HG02884 (cell line): ENCODE measurements around the gene PTMA.
A peak's percentile ranks its signal among the peaks of the same experiment; 100 is the strongest.
"Not testable (repeated sequence)": the region's sequence is repeated elsewhere in the genome, so short reads cannot be mapped to it uniquely, and the experiment has no call there.

Source experiments
- ATAC-seq: cut with Tn5 transposase; IDR thresholded peaks from one replicate; pipeline ENCODE4 v1.9.1; 2021; ENCODE audit warnings: mild to moderate bottlenecking, moderate library complexity; ENCODE audit not compliant: unreplicated experiment

PTMA gene, protein sequence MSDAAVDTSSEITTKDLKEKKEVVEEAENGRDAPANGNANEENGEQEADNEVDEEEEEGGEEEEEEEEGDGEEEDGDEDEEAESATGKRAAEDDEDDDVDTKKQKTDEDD

DNA sequence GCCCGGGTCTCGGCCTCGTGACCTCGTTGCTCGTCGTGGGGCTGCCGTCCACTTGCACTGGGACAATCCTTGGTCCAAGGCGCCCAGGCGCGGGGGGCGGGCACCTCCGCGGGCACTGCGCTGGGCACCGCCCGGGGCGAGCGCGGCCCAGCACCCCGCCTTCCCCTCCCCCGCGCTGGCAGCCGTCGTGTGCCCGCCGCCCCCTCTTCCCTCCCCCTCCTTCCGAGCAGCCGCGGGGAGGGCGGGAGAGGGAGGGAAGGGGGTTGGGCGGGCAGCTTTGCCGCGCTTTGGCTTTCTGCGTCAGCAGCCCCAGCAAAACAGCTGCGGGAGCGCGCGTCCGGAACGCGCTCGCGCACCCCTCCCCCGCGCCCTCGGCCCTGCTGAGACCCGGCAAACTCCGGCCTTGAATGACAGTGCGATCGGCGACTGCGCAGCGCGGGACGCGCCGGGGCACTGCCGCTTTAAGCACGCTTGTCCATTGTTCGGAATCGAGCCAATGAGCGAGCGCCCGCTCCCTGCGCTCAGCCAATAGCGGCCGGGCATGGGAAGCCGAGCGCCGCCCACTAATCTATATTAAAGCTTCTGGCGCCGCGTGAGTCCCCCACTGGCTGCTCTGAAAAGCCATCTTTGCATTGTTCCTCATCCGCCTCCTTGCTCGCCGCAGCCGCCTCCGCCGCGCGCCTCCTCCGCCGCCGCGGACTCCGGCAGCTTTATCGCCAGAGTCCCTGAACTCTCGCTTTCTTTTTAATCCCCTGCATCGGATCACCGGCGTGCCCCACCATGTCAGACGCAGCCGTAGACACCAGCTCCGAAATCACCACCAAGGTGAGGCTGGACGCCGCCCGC lies at the start of gene PTMA:
Gene PTMA (plus strand): TSS at position 599 of the 846 bp plus-strand sequence. CDS start 182 bp downstream, at position 781.
- peak; percentile 48 for ATAC-seq

DNA sequence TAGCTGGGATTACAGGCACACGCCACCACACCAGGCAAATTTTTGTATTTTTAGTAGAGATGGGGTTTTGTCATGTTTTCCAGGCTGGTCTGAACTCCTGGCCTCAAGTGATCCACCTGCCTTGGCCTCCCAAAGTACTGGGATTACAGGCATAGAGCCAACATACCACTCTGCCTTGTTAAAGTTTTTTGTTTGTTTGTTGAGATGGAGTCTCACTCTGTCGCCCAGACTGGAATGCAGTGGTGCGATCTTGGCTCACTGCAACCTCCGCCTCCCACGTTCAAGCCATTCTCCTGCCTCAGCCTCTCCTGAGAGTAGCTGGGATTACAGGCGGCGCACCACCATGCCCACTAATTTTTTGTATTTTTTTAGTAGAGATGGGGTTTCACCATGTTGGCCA lies 48.3 kb upstream of the PTMA start:
- ATAC-seq, result not testable (repeated sequence)

DNA sequence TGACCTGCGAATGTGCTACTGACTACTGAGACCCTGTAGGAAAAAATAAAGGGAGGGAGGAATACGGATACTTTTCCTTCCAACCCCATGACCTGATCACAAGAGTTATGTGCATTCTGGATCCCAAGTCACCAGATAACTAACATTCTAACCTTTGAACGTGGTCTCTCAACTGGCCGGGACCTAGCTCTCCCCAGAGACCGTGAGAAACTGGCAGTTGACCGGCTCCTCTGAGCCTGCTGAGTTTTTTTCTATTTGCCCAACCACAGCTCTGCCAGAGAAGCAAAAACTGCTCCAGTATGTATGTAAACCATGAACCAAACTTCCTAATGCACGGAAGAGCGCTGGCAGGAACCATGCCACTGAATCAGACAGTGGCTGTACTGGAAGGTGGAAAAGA lies 47.5 kb upstream of the PTMA start:
- ATAC-seq, result no peak

DNA sequence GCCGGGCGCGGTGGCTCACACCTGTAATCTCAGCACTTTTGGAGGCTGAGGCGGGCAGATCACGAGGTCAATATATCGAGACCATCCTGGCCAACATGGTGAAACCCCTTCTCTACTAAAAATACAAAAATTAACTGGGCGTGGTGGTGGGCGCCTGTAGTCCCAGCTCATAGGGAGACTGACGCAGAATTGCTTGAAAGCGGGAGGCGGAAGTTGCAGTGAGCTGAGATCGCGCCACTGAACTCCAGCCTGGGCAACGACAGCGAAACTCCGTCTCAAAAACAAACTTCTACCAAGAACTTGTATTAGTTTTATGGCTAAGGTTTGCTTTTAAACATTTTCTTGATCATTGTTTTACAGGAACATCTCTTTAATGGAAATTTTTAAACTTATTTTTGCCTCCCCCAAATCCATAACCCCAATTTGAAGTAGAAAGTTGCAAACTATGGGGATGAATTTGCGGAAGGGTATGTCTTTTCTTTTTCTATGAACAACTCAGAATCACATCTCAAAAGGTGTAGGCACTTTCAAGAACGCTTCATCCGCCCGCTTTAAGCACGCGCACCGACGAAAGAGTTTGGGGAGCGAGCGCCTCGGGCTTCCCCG lies 46.8 kb upstream of the PTMA start:
- no peak for ATAC-seq

DNA sequence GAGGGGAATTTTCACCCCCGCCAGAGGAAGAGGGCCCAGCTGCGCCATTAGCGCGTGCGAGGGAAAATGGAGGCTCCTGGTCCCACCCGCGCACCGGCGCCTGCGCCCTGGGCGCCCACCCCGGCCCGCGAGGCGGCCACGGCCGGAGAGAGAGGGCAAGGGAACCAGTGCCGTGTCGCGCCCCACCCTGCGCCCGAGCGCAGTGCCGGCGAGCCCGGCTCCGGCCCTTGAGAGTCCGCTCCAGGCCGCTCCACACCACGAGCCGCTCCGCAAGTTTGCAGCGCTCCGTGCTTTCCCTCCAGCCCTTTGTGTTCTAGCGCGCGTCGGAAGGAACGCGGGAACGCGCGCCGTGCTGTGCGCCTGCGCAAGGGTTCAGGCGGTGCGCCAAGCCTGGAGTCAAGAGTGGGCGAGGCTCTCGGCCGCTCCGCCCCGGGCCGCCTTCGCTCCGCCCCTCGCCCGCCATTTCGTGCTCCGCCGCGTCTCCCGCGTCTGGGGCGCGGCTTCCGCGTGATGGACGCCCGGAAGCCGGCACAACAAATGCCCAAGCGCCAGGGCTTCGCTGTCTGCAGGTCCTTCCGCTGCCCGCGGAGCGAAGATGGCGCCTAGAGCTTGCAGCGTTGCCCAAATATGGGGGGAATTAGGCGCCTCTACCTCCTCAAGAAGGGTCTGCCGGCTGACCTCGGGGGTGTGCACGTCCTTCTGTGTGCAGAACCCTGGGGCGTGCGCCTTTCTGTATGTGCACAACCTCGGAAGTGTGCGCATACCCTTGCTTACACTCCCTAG lies 46.1 kb upstream of the PTMA start:
- ATAC-seq, result peak; percentile 60

DNA sequence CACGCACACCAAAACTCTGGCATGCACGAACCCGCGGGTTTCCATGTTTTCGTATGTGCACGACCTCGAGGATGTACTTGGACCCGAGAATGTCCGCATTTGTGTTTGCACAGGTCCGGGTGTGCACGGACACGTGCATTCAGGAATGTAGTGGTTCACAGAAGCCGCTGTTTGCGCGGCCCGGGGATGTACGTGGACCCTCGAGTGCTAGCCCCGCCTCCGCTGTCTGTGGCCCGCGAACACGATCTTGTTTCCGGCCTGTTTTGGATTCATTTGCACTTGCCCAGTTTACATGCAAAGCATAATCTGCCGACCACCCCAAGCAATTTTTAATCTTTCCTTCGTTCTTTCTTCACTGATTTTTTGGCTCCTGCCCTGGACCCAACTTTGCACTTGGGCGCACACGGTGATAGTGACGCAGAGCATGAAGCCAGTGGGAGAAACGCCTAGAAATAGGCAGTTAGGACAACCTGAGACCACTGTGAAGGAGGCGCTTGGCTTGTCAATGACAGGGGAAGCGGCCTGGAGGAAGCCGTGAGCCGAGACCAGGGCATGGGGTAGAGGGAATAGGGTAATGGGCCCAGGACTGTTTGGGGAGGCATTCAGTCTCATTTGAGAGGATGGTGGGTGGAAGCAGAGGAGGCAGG lies 45.4 kb upstream of the PTMA start:
- no peak for ATAC-seq

DNA sequence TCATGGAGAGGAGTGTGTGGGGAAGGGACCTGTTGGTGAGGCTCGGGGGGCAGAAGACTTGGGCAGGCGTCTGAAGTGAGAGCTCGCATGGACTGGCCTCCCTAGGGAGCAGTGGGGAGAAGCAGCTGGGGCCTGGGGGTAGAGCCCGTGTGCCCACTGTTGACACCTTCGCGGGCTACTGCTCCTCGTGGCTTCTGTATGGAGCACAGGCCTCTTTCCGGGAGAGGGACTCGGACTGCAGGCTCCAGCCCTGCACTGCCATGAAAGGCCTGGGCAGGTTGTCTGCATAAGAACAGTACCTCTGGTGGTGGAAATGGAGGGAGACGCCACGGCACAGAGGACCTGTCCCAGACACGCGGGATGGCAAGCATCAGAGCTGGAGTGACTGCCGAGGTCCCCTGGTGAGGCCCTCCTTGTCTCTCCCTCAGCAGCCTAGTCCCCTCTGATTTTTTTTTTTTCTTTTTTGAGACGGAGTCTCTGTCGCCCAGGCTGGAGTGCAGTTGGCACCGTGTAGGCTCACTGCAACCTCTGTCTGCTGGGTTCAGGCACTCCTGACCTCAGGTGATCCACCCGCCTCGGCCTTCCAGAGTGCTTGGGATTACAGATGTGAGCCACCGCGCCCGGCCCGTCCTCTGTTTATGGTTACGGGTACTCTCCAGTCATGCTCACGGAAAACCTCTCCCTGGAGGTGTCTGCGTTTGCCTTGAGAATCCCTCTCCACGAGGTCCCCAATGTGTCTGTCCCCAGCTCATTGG lies 44.7 kb upstream of the PTMA start:
- no peak for ATAC-seq

DNA sequence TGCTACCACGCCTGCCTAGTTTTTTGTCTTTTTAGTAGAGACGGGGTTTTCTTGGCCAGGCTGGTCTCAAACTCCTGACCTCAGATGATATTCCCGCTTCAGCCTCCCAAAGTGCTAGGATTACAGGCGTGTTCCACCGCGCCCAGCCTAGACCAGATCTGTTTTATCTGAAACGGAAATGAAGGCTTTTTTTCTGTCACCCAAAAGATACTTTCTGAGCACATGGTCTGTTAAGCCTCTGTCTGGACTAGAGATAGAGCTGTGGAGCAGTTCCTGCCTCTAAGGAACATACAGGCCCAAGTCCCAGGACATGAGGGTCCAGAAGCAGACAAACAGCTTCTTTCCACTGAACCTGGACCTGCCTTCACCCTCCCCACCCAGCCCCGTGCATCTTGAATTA lies 43.6 kb upstream of the PTMA start:
- no peak for ATAC-seq

DNA sequence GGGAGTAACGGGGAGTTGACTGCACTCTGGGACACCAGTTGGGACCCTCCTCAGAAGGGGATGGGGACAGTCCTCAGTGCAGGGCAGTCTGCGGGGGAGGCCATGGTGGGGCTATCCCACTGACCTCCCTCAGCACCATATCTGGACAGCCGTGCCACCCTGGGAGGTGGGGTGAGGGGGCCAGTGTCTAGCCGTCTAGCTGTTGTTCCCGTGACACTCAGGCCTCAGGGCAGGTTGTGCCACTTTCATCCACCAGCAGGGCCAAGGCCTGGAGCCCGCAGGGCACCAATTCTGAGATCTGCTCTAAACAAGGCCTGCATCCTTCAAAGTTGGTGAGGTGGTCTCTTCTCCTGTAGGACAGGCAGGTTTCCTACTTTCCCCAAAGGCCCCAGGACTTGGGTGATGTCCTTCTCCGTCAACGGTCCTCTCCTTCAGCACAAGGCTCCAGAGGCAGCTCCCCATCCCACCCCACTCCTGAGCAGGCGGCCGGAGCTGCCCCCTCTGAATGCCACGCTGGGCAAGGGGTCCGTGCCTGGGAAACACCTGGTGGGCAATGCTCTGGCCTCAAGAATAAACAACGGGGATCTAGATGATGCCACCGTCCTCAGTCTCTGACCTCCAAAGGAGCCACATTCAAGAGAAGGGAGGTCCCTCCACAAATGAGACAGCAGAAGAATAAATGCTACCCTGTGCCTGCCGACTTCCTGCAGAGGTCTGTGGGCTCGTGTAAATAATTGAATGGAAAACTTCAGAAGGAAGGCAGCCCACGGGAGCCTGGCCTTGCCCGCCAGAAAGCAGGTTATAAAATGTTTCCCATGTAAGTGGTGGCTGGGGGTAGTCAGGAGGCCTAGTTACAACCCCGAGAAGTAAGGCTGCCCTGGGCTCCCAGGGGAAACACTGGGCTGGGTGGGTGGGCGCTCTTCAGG lies 42.8 kb upstream of the PTMA start:
- ATAC-seq, result no peak

DNA sequence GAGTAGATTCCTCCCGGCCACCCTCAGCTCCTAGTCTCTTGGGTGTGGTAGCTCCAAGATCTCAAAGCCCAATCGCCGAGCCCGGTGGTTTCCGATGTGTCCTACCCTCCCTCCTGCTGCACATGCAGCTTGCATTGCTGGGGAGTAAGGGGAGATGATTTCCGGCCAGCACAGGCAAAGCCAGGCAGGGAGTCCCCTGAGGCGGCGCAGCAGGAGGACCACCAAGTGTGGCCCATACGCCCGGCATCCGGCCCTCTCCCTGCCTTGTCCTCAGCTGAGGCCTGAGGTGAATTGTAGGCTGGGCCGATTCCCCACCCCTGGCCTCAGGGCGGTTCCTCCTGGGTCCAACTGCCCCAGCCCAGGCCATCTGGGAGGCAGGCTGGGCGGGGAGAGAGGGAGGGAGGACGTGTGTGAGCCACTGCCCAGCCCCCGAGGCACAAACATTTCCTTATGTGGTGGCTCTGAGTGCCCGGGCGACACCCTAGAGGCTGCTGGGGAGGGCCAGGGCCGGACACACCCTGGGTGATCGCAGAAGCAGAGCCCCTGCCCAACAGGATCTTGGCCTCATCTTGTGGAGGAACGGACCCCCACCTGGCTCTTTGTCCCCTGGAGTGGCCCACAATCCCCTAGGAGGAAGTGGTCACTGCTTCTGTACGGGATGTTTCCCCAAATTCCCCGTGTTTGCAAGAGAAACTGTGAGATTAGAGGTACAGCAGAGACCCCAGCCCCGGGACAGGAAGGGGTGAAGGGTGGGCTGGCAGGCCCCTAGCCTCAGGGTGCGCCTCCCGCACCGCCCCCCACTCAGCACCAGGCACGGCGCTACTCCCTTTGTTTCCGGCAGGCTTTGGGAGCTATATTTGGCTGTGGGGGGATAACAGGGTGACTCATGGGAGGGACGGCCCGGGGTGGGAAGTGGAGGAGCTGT lies 41.9 kb upstream of the PTMA start:
- peak; percentile 36 for ATAC-seq

DNA sequence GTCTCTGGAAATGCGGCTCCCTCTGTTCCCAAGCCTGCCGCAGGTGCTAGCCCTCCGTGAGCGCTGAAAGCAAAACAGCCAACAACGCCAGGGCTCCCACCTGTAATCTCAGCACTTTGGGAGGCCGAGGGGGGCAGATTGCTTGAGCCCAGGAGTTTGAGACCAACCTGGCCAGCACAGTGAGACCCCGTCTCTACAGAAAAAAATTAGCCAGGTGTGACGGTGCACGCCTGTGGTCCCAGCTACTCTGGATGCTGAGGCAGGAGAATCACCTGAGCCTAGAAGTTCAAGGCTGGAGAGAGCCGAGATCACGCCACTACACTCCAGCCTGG lies 41.3 kb upstream of the PTMA start:
- ATAC-seq, result no peak

DNA sequence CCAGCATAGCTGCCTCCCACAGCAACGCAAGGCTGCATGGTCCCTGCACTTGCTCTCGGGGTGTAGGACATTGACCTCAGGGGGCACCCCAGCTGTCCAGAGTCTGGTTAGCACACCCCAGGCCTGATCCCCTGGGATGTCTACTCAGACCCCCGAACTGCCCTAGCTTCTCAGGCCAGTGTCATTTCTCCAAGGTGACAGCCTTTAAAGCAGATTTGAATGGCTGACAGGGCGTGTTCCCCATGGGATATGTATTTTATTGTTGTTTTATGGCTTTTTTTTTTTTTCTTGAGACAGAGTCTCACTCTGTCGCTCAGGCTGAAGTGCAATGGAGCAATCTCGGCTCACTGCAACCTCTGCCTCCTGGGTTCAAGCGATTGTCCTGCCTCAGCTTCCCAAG lies 40.8 kb upstream of the PTMA start:
- ATAC-seq, result no peak

DNA sequence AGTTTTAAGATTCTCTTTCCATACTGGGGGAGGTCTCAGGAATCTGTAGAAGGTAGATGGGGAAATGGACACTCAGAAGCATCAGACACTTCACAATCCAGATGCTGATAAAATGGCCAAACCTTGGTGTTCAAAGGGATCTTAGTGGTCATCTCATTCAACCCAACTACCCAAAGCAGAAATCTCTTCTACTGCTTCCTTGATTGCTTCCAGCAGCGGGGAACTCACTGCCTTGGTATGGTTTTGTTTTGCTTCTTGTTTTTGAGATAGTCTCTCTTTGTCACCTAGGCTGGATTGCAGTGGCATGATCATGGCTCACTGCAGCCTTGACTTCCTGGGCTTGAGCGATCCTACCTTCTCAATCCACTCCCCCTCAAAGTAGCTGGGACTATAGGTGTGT lies 39.3 kb upstream of the PTMA start:
- no peak for ATAC-seq

DNA sequence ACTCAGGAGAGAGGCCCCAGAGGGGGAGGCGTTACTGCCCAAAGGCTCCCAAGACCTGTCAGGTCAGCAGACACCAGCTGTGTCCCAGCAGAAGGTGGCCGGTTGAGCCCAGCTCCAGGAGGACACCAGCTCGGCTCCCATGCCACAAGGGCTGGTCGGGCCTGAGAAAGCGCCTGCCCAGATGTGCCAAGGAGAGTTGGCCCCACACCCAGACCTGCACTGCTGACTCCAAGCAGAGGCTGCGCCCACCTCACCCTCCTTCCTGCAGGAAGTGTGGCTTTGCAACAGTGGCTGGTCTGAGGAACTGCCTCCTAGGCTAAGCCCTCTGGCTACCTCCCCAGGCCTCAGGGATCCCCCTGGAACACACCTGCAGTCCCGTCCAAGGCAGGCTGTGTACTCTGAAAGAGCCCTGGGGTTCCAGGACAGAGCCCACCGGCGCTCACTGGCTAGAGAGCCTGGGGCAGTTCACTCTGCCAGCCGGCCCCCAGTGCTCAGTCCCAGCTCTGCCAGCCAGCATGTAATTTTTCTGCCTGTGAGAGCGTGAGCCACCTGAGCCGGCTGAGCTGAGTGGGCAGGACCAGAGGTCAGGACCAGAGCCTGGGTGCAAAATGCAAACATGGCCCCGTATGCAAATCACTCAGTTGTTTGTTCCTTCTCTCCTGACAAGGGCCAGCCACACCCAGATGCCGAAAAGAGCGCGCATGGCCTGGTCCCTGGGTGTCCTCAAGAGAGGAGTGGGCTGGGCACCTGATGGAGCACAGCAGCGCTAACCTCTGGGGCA lies 36.9 kb upstream of the PTMA start:
- ATAC-seq, result no peak

DNA sequence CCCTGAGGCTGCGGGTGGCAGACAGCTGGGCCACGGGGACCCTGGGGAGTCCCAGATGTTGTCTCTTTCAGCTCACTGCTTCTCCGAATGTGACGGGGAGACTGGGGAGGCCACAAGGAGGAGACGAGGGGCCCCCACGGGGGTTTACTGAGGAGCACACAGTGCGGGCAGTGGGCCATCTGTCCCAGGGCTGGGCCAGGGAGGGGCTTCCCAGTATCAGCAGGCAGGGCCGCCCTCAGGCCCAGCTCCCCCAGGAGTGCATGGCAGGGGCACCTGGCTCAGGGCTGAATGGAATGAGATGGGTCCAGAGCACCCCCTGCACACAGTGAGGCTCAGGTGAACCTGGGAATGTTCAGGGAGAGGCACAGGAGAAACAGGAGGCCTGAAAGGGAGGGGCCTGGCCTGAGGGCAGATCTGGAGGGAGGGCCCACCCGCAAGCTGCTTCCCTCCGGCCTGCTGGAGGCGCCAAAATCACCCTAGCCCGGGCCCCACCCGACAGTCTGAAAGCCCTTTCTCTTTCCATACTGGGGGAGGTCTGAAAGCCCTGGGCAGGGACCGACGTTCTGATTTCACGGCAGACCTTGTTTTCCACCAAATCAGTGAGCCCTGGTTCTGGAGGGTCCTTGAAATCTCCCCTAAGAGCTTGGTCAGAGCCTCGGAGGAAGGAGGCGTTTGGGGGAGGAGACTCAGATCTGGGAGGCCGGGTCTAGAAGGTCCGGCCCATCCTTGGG lies 35.5 kb upstream of the PTMA start:
- ATAC-seq, result peak; percentile 40

DNA sequence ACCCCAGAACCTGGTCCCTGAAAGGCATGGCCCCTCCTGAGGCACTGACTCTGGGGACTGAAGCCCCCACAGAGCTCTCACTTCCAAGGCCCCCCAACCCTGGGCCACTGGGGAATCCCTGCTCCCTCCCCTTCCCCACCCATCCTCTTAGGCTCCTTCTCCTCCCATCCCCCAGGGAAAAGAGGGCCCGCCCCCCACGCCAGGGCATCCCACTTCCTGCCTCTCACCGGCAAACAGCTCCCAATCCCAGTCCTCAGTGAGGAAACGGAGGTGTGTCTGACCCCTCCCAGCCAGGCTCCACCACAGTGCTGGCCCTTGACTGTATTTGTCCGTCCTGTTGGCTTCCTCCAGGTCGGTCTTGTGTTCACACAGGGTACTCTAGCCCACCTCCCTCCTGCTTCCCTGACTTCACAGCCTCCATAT lies 35.0 kb upstream of the PTMA start:
- ATAC-seq, result no peak
